Activated T-helper 1 cell treated with anti-CD3 and anti-CD28 coated beads, Interleukin-12 subunit alpha, Interleukin-12 subunit beta, Interleukin-2, Interleukin-4 antibody, amounts not matched to agents 30 ng/mL and 10 ng/mL and 1 ng/mL, durations not matched to agents 14 hours and 24 hours and 36 hours (primary cell): ENCODE data around the gene LYZL1. TPM values are rescaled to one million over a fixed set of nuclear protein-coding genes. Genes with fewer than 3 reads are reported as not detected.
"Not testable (repeated sequence)": the region's sequence is repeated elsewhere in the genome, so short reads cannot be mapped to it uniquely, and the experiment has no call there.

Source experiments
- DNase-seq: peaks from one replicate; pipeline ENCODE4 v3.0.0; 2021; ENCODE audit warnings: low spot score
- H3K27ac Mint-ChIP-seq: one replicate; pipeline ENCODE4 v1.8.0; 2021; ENCODE audit warnings: mild to moderate bottlenecking, mixed read lengths
- H3K27me3 Mint-ChIP-seq: one replicate; pipeline ENCODE4 v1.8.0; 2022; ENCODE audit warnings: mild to moderate bottlenecking, moderate library complexity, mixed read lengths; ENCODE audit not compliant: insufficient read depth
- H3K36me3 Mint-ChIP-seq: one replicate; pipeline ENCODE4 v1.8.0; 2021; ENCODE audit warnings: low read depth, mixed read lengths
- H3K4me1 Mint-ChIP-seq: one replicate; pipeline ENCODE4 v1.8.0; 2021; ENCODE audit warnings: low read depth, mixed read lengths
- H3K4me3 Mint-ChIP-seq: one replicate; pipeline ENCODE4 v1.8.0; 2021; ENCODE audit warnings: mild to moderate bottlenecking, moderate library complexity, mixed read lengths
- H3K9me3 Mint-ChIP-seq: one replicate; pipeline ENCODE4 v1.8.0; 2021; ENCODE audit warnings: mixed read lengths
- intact Hi-C: fragments of 100-400 bp; cut with micrococcal nuclease; formaldehyde crosslinking; loops from one replicate; pipeline ENCODE4 v1.15.1; 2024
- total RNA-seq: library from RNA; stranded (reverse); gene quantifications from 2 replicates; pipeline ENCODE4 v1.2.3, GENCODE V29; 2022

The LYZL1 gene
- total RNA-seq, 1 donor from 2014 or later = not detected

DNA sequence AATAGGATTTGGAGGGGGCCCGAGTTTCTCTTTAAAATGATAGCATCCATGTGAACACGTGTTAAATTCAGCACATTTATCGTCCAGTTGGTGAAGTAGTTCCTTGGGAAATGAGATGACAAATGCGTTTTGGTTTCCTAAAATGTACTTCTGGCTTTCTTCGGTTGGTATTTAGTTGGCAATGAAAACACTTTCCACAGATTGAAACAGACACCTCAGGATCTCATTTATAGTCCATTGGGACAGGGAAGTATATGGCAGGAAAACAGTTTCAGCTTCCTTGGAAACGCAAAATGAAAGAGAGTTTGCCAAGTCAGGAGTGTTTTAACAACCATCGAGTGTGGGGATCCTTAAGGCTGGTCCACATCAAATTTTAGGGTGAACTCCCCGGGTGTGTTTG is 19.4 kb upstream of the LYZL1 start:
- Mint-ChIP-seq H3K4me3 (no peak overlapping the region), H3K27me3 (no peaks in the 10 kb centered on the region), H3K4me1 (no peaks in the 10 kb centered on the region)

GRCh38 chr10:29270883-29271282 is 18.0 kb upstream of the LYZL1 start:
- H3K36me3 Mint-ChIP-seq = no peaks in the 10 kb centered on the region
- H3K4me1 Mint-ChIP-seq = no peaks in the 10 kb centered on the region
- no peaks in the 10 kb centered on the region for H3K9me3 Mint-ChIP-seq
- intact Hi-C loops = no loop called here
- H3K27me3 Mint-ChIP-seq = no peaks in the 10 kb centered on the region
- H3K27ac Mint-ChIP-seq = no peak overlapping the region
- no peak for DNase-seq
- H3K4me3 Mint-ChIP-seq = no peak overlapping the region

More for the DNA sequence above, 19.4 kb upstream of the LYZL1 start:
- H3K9me3 Mint-ChIP-seq = no peaks in the 10 kb centered on the region
- H3K36me3 Mint-ChIP-seq = no peaks in the 10 kb centered on the region
- no peak overlapping the region for H3K27ac Mint-ChIP-seq
- intact Hi-C loops = no loop called here
- no peak for DNase-seq

- no peak overlapping the region for H3K27ac Mint-ChIP-seq
- H3K36me3 Mint-ChIP-seq = no peaks in the 10 kb centered on the region
- no peaks in the 10 kb centered on the region for H3K27me3 Mint-ChIP-seq
- H3K9me3 Mint-ChIP-seq = no peaks in the 10 kb centered on the region
- intact Hi-C loops = no loop called here
- no peak overlapping the region for H3K4me3 Mint-ChIP-seq
- H3K4me1 Mint-ChIP-seq = no peaks in the 10 kb centered on the region
- DNase-seq = no peak
Observed at GRCh38 chr10:29271877-29272276, 17.0 kb upstream of the LYZL1 start.

GRCh38 chr10:29273478-29273877 is 15.4 kb upstream of the LYZL1 start:
- H3K27ac Mint-ChIP-seq = no peak overlapping the region
- H3K27me3 Mint-ChIP-seq = no peaks in the 10 kb centered on the region
- no peaks in the 10 kb centered on the region for H3K4me1 Mint-ChIP-seq
- no peaks in the 10 kb centered on the region for H3K9me3 Mint-ChIP-seq
- H3K4me3 Mint-ChIP-seq = no peak overlapping the region
- intact Hi-C loops = no loop called here
- no peaks in the 10 kb centered on the region for H3K36me3 Mint-ChIP-seq
- no peak for DNase-seq

- intact Hi-C loops = no loop called here
- no peaks in the 10 kb centered on the region for H3K36me3 Mint-ChIP-seq
- DNase-seq = no peak
- H3K4me1 Mint-ChIP-seq = no peaks in the 10 kb centered on the region
- no peaks in the 10 kb centered on the region for H3K9me3 Mint-ChIP-seq
- H3K27me3 Mint-ChIP-seq = no peaks in the 10 kb centered on the region
- H3K4me3 Mint-ChIP-seq = no peak overlapping the region
- no peak overlapping the region for H3K27ac Mint-ChIP-seq
Observed at GRCh38 chr10:29276251-29276850, 12.5 kb upstream of the LYZL1 start.

DNA sequence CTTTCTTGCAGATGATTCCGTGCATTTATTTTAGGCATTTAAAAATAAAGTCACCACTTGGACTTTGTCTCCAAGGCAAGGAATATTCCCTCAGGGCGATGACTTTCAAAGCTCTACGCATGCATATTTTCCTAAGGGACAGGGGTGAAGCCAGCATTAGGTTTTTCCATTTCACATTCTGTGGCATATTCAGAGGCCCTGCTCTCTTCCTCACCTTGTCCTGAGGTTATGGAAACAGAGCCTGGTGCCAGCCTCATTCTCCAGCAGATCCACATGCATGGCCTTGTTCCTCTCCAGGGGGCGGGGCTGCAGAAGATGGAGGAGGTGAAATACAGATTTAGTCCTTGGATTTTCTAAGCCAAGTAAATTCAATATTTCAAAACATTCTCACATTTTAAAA is 11.6 kb upstream of the LYZL1 start:
- no peak for DNase-seq
- H3K9me3 Mint-ChIP-seq = no peaks in the 10 kb centered on the region
- H3K27me3 Mint-ChIP-seq = no peaks in the 10 kb centered on the region
- no peak overlapping the region for H3K4me3 Mint-ChIP-seq
- H3K27ac Mint-ChIP-seq = no peak overlapping the region
- intact Hi-C loops = no loop called here
- no peaks in the 10 kb centered on the region for H3K36me3 Mint-ChIP-seq
- no peaks in the 10 kb centered on the region for H3K4me1 Mint-ChIP-seq

GRCh38 chr10:29279779-29280487 is 8.9 kb upstream of the LYZL1 start:
- no peak overlapping the region for H3K27ac Mint-ChIP-seq
- no peaks in the 10 kb centered on the region for H3K27me3 Mint-ChIP-seq
- H3K36me3 Mint-ChIP-seq = no peaks in the 10 kb centered on the region
- H3K4me1 Mint-ChIP-seq = no peaks in the 10 kb centered on the region
- H3K4me3 Mint-ChIP-seq = no peak overlapping the region
- intact Hi-C loops = no loop called here
- no peak for DNase-seq
- no peaks in the 10 kb centered on the region for H3K9me3 Mint-ChIP-seq

- DNase-seq = no peak
- H3K9me3 Mint-ChIP-seq = no peaks in the 10 kb centered on the region
- H3K4me3 Mint-ChIP-seq = no peak overlapping the region
- intact Hi-C loops = no loop called here
- H3K27me3 Mint-ChIP-seq = no peaks in the 10 kb centered on the region
- H3K4me1 Mint-ChIP-seq = no peaks in the 10 kb centered on the region
- H3K36me3 Mint-ChIP-seq = no peaks in the 10 kb centered on the region
- H3K27ac Mint-ChIP-seq = no peak overlapping the region
Observed at GRCh38 chr10:29280488-29280840, 8.4 kb upstream of the LYZL1 start.

DNA sequence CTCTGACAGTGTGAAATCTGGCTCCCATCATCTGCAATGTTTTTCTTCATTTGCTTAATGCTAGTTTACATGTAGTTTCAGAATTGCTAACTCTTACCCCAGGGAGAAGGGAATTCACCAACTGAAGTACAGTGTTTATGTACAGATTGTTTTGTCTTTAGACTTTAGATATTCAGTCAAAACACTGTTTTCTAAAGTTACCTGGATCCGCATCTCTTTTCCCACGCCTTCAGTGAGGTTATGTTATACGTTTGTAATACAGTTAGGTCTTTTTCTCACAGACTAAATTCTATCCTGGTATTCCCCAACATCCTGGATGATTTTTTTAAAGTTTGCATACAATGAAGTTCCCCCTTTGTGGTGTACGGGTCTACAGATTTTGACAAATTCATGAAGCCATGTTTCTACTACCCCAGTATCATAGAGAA is 3.2 kb upstream of the LYZL1 start:
- Mint-ChIP-seq H3K36me3 (no peaks in the 10 kb centered on the region), H3K4me1 (no peaks in the 10 kb centered on the region), H3K27me3 (peaks cover 2% of the 10 kb centered on the region), H3K9me3 (no peaks in the 10 kb centered on the region), H3K27ac (no peak overlapping the region), H3K4me3 (no peak overlapping the region)
- no peak for DNase-seq
- intact Hi-C loops = no loop called here

DNA sequence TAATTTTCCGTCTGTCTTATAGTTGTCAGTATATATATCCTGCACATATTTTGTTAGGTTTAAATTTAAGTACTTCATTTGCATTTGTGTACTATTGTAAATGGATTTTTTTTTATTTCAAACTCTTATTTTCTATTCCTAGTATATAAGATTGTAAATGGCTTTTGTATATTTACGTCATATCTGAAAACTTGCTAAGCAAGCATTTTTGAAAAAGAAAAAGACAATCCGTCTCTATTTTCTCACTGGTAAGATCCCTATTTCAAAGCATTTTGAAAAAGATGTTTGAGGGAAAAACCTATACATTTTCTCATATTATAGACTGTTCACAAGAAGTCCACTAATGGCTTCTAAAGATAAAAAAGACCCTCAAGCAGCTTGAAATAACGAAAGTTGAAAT is 1.2 kb upstream of the LYZL1 start:
- H3K4me1 Mint-ChIP-seq = no peaks in the 10 kb centered on the region
- H3K27ac Mint-ChIP-seq = no peak overlapping the region
- no peak for DNase-seq
- H3K4me3 Mint-ChIP-seq = no peak overlapping the region
- intact Hi-C loops = no loop called here
- H3K36me3 Mint-ChIP-seq = no peaks in the 10 kb centered on the region
- H3K27me3 Mint-ChIP-seq = peaks cover 2% of the 10 kb centered on the region
- no peaks in the 10 kb centered on the region for H3K9me3 Mint-ChIP-seq

DNA sequence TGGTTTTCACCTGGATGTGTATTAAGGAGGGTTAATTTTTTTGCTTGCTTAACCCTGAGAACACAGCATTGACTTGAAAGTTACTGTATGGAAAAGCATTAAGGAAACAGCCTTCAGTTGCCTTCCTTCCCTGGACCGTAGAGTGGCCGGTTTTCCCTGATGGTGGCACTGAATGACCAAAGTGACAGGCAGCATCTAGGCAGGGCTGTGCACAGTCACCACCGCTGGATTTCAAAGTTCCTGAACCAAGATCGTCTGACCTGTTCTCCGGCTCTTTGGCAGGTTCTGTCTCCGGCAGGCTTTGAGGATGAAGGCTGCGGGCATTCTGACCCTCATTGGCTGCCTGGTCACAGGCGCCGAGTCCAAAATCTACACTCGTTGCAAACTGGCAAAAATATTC is 2.7 kb downstream of the LYZL1 start:
- DNase-seq, H3K36me3 Mint-ChIP-seq, intact Hi-C loops, H3K27ac Mint-ChIP-seq, H3K4me3 Mint-ChIP-seq, H3K27me3 Mint-ChIP-seq, H3K4me1 Mint-ChIP-seq, H3K9me3 Mint-ChIP-seq: not testable (repeated sequence)

DNA sequence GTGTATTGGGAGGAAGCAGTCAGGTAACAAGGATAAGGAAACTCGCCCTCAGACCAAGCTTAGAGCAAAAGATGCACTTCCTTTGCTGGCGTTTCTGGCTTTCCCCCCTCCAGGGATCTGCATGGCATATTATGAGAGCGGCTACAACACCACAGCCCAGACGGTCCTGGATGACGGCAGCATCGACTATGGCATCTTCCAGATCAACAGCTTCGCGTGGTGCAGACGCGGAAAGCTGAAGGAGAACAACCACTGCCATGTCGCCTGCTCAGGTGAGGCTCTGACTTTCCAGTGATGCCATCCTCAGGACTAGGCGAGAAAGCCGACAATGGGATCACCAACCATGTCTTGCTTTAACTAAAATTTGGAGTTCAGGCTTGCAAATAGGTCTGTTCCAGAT is 3.5 kb downstream of the LYZL1 start:
- H3K36me3 Mint-ChIP-seq, H3K27me3 Mint-ChIP-seq, H3K4me3 Mint-ChIP-seq, H3K27ac Mint-ChIP-seq, H3K4me1 Mint-ChIP-seq, intact Hi-C loops, H3K9me3 Mint-ChIP-seq, DNase-seq: not testable (repeated sequence)

DNA sequence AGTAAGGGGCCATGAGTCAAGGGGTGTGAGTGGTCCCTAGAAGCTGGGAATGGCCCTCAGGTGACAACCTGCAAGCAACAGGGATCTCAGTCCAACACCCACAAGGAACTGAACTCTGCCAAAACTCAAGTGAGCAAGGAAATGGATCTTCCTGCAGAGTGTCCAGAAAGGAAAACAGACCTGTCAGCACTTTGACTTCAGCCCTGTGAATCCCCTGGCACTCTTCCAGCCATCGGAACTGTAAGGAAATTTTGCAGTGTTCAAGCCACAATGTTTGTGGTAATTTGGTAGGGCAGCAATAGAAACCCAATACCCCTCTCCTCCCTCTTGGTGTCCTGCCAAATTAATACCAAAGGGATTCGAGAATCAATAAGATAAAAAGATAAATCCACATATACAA is 6.9 kb downstream of the LYZL1 start:
- H3K4me3 Mint-ChIP-seq = no peak overlapping the region
- H3K9me3 Mint-ChIP-seq = no peaks in the 10 kb centered on the region
- DNase-seq = no peak
- H3K27ac Mint-ChIP-seq = no peak overlapping the region
- no peaks in the 10 kb centered on the region for H3K36me3 Mint-ChIP-seq
- H3K4me1 Mint-ChIP-seq = no peaks in the 10 kb centered on the region
- no peaks in the 10 kb centered on the region for H3K27me3 Mint-ChIP-seq
- intact Hi-C loops = no loop called here

DNA sequence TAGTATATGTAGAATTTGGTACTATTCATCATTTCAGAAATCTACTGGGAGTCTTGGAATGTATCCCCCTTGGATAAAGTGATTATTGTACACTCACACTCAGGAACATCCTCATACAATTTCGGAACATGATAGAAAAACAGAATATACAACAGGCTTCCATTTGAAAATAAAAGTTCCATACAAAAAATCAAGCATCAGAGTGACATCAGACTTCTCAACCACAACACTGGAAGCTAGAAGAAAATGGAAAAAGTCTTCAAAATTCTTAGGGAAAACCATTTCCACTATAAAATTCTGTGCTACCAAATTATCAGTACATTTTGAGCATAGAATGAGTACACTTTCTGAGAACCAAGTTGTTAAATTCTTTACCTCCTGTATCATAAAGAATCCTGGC is 8.8 kb downstream of the LYZL1 start:
- no peaks in the 10 kb centered on the region for H3K27me3 Mint-ChIP-seq
- intact Hi-C loops = no loop called here
- no peak overlapping the region for H3K27ac Mint-ChIP-seq
- H3K4me3 Mint-ChIP-seq = no peak overlapping the region
- no peak for DNase-seq
- peaks cover 10% of the 10 kb centered on the region for H3K9me3 Mint-ChIP-seq
- no peaks in the 10 kb centered on the region for H3K36me3 Mint-ChIP-seq
- no peaks in the 10 kb centered on the region for H3K4me1 Mint-ChIP-seq
